Activated CD8-positive, alpha-beta memory T cell treated with anti-CD3 and anti-CD28 coated beads, Interleukin-2, amount 50 U/mL, for 1 hour (primary cell): Measurements from ENCODE around the gene ITGA11.

Experiments
- DNase-seq: peaks from one replicate; pipeline ENCODE4 v3.0.0-alpha.2; 2020; ENCODE audit errors: extremely low read depth

Gene ITGA11

DNA sequence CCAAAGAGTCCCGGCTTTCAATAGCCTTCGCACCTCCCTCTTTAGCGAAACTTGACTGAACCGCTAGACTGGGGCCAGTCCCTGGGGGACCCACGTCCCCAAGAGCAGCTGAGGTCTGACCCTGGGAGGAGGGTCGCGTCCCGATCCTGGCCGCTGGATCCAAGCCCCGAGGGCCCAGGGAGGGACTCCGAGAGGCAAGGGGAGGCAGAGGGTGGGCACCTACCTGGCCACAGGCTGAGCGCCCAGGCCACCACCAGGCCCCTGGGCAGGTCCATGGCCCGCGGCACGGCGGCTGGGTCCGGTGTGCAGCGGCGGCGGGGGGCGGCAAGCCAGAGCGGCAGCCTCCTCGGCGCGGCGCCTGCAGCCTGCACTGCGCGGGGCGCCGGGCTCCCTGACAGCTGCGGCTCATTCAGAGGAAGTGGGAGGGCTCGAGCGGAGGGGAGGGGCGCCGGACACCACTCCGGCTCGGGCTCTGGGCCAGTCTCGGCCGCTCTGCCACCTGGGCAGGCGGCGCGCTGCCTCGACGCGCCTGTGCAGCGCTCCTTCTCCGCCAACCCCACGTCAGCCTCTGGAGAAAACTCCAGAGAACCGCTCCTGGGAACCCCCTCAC lies at the start of gene ITGA11:
TSS of gene ITGA11 (minus strand) at position 372 of the 610 bp plus-strand sequence. CDS start at position 275, 97 bp downstream.
- DNase-seq = no peak

DNA sequence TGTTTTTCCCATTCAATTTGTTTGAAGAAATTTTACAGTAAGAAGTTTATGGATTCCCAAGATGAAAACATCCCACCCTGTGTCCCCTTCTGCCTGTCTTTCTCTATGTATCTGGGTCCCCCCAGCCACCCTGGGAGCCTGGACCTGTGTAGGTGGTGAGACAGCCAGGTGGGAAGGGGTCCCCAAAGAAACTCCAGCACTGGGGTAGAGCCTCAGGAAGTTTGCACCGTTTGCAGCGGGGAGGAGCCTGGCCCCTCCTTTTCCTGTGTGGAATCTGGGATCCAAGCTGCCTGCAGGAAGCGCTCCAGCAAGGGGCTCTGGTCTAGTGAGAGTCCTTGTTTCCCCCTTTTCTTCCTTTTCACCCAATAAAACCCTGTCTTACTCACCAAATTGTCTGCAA lies 49.4 kb upstream of the ITGA11 start:
- DNase-seq = no peak

GRCh38 chr15:68480296-68480695 lies 48.3 kb upstream of the ITGA11 start:
- DNase-seq = no peak

DNA sequence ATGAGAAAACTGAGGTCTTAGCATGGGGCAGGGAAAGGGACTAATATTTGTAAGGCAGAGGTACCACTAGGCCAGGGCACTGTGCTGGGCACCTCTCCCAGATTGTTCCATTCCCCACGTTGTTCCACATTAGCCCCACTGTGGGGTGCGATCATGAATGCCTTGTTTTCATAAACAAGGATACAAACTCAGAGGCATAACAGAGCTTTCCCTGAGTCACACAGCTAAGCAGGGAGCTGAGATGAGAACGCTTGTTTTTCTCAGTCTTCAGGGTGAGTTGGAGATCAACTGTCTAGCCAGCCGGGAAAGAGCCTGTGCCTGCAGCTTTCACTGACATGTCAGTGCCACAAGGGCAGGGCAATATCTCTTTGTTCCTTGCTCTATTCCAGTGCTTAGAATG lies 47.9 kb upstream of the ITGA11 start:
- DNase-seq = no peak

GRCh38 chr15:68479406-68479805 lies 47.4 kb upstream of the ITGA11 start:
- no peak for DNase-seq

- DNase-seq = no peak
Observed at GRCh38 chr15:68478853-68479252, 46.9 kb upstream of the ITGA11 start.

DNA sequence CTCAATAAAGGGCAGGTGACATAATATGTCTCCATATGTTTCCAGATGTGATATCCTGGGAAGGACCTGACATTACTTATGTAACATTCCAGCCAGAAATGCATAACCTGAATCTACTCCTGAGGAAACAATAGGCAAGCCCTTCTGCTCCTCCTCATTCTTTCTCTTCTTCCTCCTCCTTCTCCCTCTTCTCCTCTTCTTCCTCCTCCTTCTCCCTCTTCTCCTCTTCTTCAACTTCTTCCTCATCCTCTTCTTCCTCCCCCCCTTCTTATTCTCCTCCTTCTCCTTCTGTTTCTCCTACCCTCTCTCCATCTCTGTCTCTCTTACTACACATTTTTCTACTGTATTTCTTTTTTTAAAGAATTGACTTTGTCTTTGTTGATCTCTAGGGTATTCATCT lies 43.5 kb upstream of the ITGA11 start:
- no peak for DNase-seq

- DNase-seq = no peak
Observed at GRCh38 chr15:68471541-68471940, 39.6 kb upstream of the ITGA11 start.

DNA sequence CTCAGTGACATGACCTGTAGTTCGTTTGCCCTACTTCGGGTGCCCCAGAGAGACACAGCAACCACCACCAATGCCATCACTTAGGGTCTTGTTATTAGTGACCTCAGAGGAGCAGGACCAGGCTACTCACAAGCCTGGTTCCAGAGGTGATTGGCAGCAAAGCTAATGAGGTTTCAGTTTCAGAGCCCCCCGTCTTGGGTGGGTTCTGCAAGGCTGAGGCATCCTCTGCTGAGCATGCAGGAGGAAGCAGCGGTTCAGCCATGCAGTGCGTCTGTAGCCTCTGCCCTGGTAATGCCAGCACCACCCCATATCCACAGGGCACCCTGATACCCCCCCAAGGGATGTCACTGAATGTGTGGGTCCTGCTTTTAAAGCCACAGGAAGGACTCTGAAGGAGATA lies 39.0 kb upstream of the ITGA11 start:
- no peak for DNase-seq

DNA sequence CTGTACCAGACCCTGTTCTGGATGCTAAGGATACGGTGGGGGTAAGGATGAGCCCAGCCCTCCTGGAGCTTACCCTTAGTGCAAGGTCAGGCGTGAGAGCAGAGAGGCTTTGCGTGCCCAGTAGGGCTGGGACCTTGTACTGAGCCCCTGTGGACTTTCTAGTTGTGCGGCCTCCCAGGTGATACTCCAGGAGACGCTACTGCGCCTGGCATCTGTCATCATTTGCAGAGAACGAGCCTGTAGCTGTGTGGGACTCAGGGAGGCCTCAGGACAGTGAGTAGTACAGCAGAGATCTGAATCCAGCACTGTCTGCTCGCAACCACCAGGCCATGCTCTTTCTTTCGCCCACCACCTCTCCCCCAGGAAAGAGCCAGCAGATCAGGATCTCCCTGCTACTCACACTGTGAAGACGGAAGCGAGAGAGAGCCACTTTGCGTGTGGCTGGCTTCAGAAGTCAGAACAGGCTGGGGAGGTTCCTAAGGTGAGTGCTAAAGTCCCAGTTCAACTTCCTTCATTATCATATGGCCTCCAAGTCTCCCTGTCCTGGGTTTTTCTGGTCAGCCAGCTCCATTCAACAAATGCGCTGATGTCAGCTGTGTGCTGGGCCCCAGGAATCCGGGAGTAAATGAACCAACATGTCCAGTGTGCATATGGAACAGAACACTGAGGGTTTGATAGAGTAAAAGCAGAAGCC lies 38.2 kb upstream of the ITGA11 start:
- DNase-seq = no peak

DNA sequence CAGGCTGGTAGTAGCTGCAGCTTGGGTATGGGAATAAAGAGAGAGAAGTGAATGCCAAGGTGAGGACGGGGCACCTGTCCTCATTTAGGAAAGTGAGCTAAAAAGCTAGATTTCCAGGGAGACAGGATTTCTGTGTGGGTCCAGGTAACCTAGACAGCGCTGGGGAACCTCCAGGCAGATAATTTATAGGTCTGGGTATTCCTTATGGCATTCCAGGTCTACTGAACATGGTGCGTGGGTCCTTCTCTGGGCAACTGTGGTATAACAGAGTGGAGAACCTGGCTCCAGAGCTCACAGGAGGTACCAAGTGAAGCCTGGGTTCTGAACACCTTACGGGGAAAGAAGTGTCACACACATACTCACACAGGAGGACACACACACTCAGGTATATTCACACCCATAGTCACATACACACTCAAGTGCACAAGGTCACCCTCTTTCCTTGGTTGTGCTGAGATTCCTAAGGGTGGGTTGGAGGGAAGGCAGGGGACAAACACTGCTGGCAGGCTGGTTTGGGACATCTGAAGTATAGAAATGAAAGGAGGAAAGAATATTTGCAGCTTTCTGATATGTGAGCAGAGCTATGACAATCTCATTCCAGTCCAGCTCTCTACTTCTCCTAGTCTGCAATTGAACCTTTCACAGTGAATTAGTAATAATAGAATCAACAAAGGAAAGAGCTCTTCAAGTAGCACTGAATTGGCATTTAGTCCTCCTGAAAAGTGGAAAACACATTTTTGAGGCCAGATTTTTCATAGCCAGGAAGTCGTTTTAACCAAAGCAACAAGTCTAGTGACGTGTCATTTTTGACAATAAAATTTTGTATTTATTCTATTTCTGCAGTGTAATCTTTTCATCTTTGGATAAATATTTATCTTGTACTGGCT lies 37.4 kb upstream of the ITGA11 start:
- DNase-seq = no peak

GRCh38 chr15:68466876-68467275 lies 34.9 kb upstream of the ITGA11 start:
- DNase-seq = no peak

GRCh38 chr15:68465861-68466560 lies 34.0 kb upstream of the ITGA11 start:
- DNase-seq = no peak

DNA sequence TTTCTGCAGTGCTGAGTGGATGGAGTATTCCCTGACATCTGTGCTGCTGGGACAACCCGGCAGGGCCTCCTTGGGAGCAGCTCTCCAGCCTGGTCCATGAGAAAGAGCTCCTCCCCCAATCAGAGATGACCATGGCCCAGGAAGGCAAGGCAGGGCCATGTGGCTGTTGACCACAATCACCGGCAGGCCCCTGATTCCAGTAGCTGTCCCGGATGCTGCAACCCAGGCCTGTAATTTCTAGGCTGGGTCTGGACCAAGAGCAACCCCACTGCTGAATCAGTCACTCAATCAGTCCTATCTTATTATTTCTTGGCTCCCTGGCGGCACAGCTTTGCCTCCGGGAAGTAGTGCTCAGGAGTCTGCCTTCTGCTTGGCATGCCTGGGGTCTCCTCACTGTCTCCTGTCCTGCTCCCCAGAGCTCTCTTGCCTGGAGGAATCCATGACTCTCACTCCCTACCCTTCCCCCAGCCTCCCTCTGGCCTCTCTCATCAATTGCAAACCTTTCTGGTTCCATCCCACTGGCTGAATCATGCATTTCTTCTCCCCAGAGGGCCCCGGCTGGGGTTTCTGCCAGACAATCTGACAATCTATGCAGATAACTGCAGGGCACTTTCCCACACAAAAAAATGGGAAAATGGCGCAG lies 32.6 kb upstream of the ITGA11 start:
- no peak for DNase-seq

DNA sequence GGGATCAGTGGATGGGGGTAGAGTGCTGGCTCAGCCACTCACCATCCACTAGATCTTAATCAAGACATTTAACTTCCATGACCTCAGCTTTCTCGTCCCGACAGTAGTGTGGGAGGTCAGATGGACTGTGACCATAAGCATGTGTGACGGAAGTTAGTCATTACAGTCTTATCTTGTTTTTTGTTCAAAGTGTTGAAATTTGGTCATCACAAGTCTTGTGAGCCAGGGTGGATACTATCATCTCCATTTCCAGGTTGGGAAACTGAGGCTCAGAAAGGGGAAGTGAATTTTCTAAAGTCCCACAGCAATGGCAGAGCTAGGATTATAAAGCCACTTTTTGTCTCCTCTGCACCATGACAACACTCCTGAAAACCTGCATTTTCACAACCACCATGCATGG lies 32.0 kb upstream of the ITGA11 start:
- DNase-seq = no peak

DNA sequence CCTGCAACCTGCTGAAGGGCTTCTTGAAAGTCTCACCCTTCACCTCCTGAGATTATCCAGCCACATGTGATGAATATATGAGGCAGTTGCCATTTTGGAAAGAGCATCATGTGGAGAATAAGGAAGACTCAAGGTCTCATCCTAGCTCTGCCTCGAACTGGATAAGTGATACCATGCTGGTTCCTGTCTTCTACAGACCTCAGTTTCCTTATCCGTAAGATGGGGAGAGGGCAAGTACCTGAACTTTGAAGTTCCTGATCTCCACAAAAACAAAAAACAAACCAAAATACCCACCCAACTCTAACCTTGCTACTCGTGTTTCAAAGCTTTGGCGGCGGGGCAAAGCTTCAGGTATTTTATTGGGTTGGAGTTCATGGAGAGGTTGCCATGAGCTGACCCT lies 31.5 kb upstream of the ITGA11 start:
- DNase-seq = no peak

DNA sequence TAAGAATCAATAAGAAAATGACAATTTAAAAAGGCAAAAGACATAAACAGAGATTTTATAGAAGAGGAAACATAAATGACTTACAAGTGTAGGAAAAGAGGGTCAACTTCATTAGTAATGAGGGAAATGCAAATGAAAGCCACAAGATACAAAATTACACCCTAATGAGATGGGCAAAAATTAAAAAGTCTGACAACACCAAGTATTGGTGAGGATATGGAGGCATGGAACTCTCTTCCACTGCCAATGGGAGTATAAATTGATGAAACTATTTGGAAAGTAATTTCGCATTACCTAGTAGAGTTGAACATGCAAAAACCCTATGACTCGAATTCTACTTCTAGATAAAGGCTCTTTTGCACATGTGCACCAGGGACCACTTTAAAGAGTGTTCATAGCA lies 28.2 kb upstream of the ITGA11 start:
- no peak for DNase-seq

- DNase-seq = no peak
Observed at GRCh38 chr15:68450192-68450591, 18.2 kb upstream of the ITGA11 start.

- DNase-seq = no peak
Observed at GRCh38 chr15:68449389-68449788, 17.4 kb upstream of the ITGA11 start.

DNA sequence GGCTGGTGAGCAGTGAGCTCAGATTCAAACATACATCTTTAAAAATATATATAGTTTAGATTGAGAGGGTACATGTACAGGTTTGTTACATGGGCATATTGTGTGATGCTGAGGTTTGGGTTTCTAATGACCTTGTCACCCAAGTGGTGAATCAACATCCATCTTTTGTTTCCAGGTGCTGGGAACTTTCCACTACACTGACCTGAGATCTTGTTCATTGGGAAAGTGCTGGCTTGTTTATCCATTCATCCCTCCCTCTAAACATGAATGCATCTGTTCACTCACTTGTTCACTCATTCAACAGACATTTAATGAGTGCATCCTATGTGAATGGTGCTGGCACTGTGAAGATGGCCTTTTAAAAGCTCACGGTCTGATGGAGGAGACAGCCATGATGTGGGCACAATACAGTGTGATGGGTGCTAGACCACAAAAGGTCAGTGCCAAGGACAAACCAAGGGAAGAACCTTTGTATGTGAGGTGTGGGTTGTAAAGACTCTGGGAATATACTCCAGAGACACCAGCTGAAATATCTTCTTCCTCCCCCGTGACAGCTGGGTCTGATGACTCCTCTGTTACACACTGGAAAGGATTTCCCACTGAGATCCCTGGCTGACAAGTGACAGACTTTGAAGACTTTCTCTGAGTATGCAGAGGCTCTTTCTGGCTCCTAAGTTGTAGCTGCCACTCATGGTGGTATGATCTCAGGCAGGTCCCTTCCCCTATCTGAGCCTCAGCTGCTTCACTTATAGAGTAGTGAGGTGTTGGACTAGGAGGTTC lies 16.2 kb upstream of the ITGA11 start:
- no peak for DNase-seq

- DNase-seq = no peak
Observed at GRCh38 chr15:68447209-68447608, 15.2 kb upstream of the ITGA11 start.
